Progenitor cell of endocrine pancreas (in vitro differentiated cells): Measurements from ENCODE around the gene FBXL22. TPM values are rescaled to one million over a fixed set of nuclear protein-coding genes. Genes with fewer than 3 reads are reported as not detected.

Experiments
- DNase-seq: peaks from one replicate; pipeline ENCODE4 v3.0.0; 2021; ENCODE audit warnings: low spot score; ENCODE audit not compliant: unreplicated experiment
- H3K27ac Mint-ChIP-seq: 2 replicates; pipeline ENCODE4 v1.8.0; 2021; ENCODE audit warnings: mild to moderate bottlenecking, moderate library complexity, mixed read lengths
- H3K27me3 Mint-ChIP-seq: 2 replicates; pipeline ENCODE4 v1.8.0; 2021; ENCODE audit warnings: mixed read lengths
- H3K36me3 Mint-ChIP-seq: 2 replicates; pipeline ENCODE4 v1.8.0; 2022; ENCODE audit warnings: mixed read lengths; ENCODE audit not compliant: insufficient read depth
- H3K4me1 Mint-ChIP-seq: 2 replicates; pipeline ENCODE4 v1.8.0; 2021; ENCODE audit warnings: low read depth, mixed read lengths
- H3K4me3 Mint-ChIP-seq: 2 replicates; pipeline ENCODE4 v1.8.0; 2021; ENCODE audit warnings: low read depth, mild to moderate bottlenecking, moderate library complexity, mixed read lengths
- H3K9me3 Mint-ChIP-seq: 2 replicates; pipeline ENCODE4 v1.8.0; 2021; ENCODE audit warnings: low read depth, mixed read lengths
- total RNA-seq: library from RNA; stranded (reverse); gene quantifications from 2 replicates; pipeline ENCODE4 v1.2.1, GENCODE V29; 2021
- TF ChIP-seq, protein P1 (sequence below): fragments of 200-600 bp; sonication (generic); IDR thresholded peaks from one replicate; pipeline ENCODE4 v1.5.0; 2021; ENCODE audit warnings: antibody characterized with exemption, mild to moderate bottlenecking; ENCODE audit not compliant: unreplicated experiment

FBXL22 gene
- total RNA-seq, 1 donor from 2014 or later: 0.31 TPM

DNA sequence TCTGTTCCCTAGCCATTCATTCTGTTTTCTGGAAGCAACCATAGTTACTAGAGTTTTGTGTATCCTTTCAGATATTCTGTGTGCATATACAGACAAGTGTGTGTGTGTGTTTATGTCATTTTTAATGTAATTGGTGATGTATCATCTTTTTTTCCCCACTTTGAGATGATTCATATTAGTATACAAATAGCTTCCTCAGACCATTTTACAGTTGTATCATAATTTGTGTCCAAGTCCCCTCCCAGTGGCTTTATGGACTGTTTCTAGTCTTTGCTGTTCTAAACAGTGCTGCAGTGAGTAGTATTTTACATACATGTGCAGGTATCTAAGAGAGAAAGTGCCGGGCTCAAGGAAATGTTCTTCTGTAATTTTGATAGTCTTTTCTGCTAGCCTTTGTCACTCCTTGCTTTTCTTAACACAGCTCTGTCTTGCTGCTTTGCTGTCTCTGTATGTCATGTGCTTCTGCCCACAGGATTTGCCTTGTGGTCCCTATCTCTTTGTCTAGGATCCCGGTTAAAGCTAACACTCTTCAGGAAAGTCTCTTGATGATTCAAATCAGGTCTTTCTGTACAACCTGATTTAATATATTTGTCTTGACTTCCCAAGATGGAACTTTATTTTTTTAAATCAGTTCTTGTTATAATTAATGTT, 31.5 kb upstream of the FBXL22 start:
- Mint-ChIP-seq H3K4me3 (no peak overlapping the region), H3K4me1 (peaks cover 2% of the 10 kb centered on the region), H3K36me3 (peaks cover 18% of the 10 kb centered on the region), H3K27ac (peak overlapping the region; percentile 60), H3K27me3 (no peaks in the 10 kb centered on the region), H3K9me3 (no peaks in the 10 kb centered on the region)
- no peak for DNase-seq
- TF ChIP-seq, protein P1, sequence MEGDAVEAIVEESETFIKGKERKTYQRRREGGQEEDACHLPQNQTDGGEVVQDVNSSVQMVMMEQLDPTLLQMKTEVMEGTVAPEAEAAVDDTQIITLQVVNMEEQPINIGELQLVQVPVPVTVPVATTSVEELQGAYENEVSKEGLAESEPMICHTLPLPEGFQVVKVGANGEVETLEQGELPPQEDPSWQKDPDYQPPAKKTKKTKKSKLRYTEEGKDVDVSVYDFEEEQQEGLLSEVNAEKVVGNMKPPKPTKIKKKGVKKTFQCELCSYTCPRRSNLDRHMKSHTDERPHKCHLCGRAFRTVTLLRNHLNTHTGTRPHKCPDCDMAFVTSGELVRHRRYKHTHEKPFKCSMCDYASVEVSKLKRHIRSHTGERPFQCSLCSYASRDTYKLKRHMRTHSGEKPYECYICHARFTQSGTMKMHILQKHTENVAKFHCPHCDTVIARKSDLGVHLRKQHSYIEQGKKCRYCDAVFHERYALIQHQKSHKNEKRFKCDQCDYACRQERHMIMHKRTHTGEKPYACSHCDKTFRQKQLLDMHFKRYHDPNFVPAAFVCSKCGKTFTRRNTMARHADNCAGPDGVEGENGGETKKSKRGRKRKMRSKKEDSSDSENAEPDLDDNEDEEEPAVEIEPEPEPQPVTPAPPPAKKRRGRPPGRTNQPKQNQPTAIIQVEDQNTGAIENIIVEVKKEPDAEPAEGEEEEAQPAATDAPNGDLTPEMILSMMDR: no peak

GRCh38 chr15:63572749-63573464, 24.3 kb upstream of the FBXL22 start:
- no peak for DNase-seq
- no peaks in the 10 kb centered on the region for H3K27me3 Mint-ChIP-seq
- peaks cover 22% of the 10 kb centered on the region for H3K36me3 Mint-ChIP-seq
- no peaks in the 10 kb centered on the region for H3K4me1 Mint-ChIP-seq
- H3K9me3 Mint-ChIP-seq: no peaks in the 10 kb centered on the region
- no peak overlapping the region for H3K27ac Mint-ChIP-seq
- H3K4me3 Mint-ChIP-seq: no peak overlapping the region
- TF ChIP-seq, protein P1: no peak

DNA sequence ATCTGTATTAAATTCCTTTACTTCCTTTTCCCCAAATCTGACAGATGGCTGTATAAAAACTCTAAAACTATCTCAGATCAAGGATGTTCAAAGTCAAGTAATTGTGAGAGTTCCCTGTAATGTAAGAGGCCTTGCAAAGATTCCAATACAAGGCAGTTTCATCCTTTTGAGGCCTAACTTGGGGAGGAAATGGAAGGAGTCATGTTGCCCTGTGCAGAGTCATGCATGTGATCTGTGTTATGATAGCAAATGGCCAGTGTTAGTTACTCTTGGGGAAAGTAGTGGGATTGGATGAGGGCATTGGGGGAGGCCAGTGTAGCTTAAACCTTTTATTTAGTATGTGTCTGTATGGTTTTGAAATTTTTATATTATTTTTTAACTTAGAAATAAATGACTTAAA, 23.7 kb upstream of the FBXL22 start:
- Mint-ChIP-seq H3K4me1 (no peaks in the 10 kb centered on the region), H3K27me3 (no peaks in the 10 kb centered on the region), H3K4me3 (no peak overlapping the region), H3K27ac (no peak overlapping the region), H3K36me3 (peaks cover 19% of the 10 kb centered on the region), H3K9me3 (no peaks in the 10 kb centered on the region)
- DNase-seq: no peak
- TF ChIP-seq, protein P1: no peak

DNA sequence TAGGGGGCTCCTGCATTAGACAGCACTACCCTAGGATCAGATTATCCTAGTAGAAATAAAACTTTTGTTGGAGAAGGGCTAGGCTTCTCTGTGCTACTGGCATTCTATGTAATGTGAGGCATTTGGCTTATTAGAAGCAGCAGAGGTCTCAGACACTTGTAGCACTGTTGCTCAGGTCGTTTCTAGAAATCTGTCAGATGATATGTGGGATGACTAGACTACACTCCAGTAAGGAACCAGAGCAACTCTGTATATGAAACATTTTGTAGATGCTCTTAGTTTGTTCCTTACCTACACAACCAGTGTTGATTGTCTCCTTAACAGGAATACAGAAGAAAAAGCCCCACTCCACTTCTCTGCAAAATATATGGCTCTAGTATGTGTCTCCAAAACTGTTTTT, 21.9 kb upstream of the FBXL22 start:
- DNase-seq: no peak
- TF ChIP-seq, protein P1: no peak
- H3K27ac Mint-ChIP-seq: no peak overlapping the region
- H3K27me3 Mint-ChIP-seq: no peaks in the 10 kb centered on the region
- no peaks in the 10 kb centered on the region for H3K9me3 Mint-ChIP-seq
- H3K36me3 Mint-ChIP-seq: peaks cover 21% of the 10 kb centered on the region
- no peaks in the 10 kb centered on the region for H3K4me1 Mint-ChIP-seq
- no peak overlapping the region for H3K4me3 Mint-ChIP-seq

- no peak overlapping the region for H3K4me3 Mint-ChIP-seq
- H3K4me1 Mint-ChIP-seq: no peaks in the 10 kb centered on the region
- DNase-seq: no peak
- H3K9me3 Mint-ChIP-seq: no peaks in the 10 kb centered on the region
- peaks cover 17% of the 10 kb centered on the region for H3K36me3 Mint-ChIP-seq
- TF ChIP-seq, protein P1: no peak
- peak overlapping the region; percentile 42 for H3K27ac Mint-ChIP-seq
- H3K27me3 Mint-ChIP-seq: no peaks in the 10 kb centered on the region
These were observed 20.7 kb upstream of the FBXL22 start for GRCh38 chr15:63576441-63576840.
